ENCODE measurements around the gene ULK4.
"Not testable (repeated sequence)": the region's sequence is repeated elsewhere in the genome, so short reads cannot be mapped to it uniquely, and the experiment has no call there.

ULK4 gene

DNA sequence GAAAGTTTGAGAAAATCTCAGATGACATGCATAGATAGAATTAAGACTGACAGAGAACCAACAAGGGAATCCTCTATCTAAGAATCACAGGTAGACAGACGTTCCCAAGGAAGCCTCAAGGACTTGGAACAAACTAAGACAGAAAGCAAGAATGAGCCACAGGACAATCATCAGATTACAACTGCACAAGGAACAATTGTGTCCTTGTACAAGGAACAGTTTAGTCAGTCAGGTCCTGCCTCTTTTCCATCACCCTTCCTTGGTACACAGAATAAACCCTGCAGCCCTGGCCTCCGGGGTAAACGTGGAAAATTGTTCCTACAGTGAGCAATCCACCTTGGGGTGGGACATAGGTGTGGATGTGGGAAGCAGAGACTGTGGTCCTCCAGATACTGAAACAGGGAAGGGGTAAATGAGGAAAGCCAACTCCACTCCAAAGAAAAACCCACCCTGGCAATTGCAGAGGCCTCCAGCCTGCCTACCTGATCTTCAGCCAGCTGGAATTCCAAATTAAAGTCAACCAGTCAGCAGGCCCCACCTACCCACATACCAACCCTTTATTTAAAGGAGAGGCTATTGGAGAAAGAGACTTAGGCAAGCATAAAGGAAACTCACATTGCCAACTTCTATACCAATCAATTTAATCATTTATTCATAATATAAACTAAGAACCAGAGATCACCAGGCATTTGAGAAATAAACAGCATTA lies 73.4 kb downstream of the ULK4 start:
- TF ChIP-seq CTCF (conservative IDR thresholded peaks at IDR 0.05) = no peak
- no peak overlapping the region for H3K27ac ChIP-seq

GRCh38 chr3:41882956-41883355 lies 78.9 kb downstream of the ULK4 start:
- TF ChIP-seq CTCF (conservative IDR thresholded peaks at IDR 0.05) = no peak
- no peak overlapping the region for H3K27ac ChIP-seq

DNA sequence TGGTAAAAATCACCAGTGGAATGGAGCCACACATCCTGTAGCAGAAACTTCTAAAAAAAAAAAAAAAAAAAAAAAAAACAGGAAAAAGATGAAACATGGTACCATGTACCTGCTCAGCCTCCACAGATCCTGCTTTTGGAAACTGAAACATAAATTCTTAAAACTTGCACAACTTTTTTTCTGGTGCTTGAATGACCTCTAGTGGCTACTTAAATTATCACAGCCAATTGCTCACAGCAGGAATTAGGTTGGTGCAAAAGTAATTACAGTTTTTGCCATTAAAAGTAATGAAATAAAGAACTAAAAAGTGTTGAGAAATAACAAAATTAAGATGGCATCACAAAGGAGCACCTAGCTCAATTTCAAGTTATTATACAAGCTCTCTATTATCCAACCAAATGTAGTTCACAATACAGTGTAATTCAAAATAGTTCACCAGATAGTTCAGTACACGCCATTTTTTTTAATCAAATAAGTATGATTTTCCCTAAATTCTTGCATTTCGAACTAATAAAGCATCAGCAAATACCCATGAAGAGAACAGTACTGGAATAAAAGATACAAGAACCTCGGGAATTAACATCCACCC lies 80.6 kb downstream of the ULK4 start:
- no peak overlapping the region for H3K27ac ChIP-seq
- TF ChIP-seq CTCF (conservative IDR thresholded peaks at IDR 0.05) = peak; percentile 69

DNA sequence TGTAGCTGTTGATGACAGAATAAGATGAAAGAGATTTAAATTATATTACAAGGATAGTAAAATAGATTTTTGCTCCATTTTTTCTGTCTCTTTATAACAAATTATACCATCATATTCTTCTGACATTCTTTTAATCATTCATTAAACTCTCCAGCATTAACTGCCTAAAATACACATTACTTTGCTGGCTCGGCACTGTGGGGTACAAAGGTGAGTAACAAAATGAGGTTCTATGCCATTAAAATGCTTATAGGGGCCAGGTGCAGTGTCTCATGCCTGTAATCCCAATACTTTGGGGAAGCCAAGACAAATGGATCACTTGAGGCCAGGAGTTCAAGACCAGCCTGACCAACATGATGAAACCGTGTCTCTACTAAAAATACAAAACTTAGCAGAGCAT lies 81.5 kb downstream of the ULK4 start:
- TF ChIP-seq CTCF (conservative IDR thresholded peaks at IDR 0.05) = no peak
- H3K27ac ChIP-seq = no peak overlapping the region

DNA sequence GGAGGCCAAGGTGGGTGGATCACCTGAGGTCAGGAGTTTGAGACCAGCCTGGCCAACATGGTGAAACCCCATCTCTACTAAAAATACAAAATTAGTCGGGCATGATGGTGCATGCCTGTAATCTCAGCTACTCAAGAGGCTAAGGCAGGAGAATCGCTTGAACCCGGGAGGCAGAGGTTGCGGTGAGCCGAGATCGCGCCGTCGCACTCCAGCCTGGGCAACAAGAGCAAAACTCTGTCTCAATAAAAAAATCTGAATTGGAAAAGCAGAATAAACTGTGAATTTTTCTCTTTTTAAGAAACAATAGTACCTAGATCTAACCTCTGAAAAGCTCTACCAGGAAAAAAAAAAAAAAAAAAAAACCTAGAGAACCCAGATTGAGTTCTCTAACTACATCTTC lies 84.2 kb downstream of the ULK4 start:
- H3K27ac ChIP-seq = not testable (repeated sequence)

DNA sequence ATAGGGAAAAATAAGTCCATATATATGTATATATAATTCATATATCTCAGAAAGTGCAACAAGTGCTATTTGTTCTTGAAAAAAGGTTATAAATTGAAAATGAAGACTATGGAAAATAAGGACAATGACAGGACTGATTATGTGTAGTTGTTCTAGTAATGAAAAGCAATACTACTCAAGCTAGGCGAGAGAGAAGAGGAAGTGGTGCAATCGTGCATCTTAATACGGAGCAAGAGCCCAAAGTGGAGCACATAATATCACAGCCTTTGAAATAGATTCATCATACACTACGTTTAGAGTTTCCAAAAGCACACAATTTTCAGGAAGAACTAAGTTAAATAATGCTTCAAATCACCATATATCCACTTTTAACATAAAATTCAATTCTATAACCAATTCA lies 87.9 kb downstream of the ULK4 start:
- TF ChIP-seq CTCF (conservative IDR thresholded peaks at IDR 0.05) = no peak
- no peak overlapping the region for H3K27ac ChIP-seq

GRCh38 chr3:41872157-41872556 lies 89.7 kb downstream of the ULK4 start:
- no peak overlapping the region for H3K27ac ChIP-seq
- no peak for TF ChIP-seq CTCF (conservative IDR thresholded peaks at IDR 0.05)

GRCh38 chr3:41867533-41867932 lies 94.4 kb downstream of the ULK4 start:
- no peak for TF ChIP-seq CTCF (conservative IDR thresholded peaks at IDR 0.05)
- H3K27ac ChIP-seq = no peak overlapping the region

Data from VCaP (cell line).